ENCODE results near the gene GP2.

DNA sequence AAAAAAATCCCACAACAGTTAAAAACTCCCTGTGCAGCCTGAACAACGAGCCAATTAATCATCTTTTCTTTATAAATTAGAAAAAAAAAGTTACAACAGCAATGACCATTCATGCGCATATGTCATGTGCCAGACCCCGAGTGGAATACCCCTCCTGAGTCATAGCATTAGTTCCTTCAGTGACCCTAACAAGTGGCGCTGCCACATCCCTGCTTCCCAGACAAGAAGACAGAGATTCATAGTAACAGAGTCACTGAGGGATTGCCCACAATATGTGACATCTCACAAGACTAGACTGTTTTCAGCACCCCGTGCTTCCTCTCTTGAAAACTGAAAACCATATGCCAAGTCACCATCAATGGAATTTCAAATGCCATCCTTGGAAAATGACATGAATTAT, 17.3 kb upstream of the GP2 start:
- TF ChIP-seq CTCF (IDR thresholded peaks at IDR 0.05) (no peak), ZFX (IDR thresholded peaks at IDR 0.05; ENCODE audit: borderline replicate concordance) (no peak)

Measured in 22Rv1 (cell line).